Measurements from ENCODE around the gene MBD5. TPM values are rescaled to one million over a fixed set of nuclear protein-coding genes. Genes with fewer than 3 reads are reported as not detected.

Gene MBD5
- total RNA-seq, 1 experiment from 2014 or later: 12.6 TPM

DNA sequence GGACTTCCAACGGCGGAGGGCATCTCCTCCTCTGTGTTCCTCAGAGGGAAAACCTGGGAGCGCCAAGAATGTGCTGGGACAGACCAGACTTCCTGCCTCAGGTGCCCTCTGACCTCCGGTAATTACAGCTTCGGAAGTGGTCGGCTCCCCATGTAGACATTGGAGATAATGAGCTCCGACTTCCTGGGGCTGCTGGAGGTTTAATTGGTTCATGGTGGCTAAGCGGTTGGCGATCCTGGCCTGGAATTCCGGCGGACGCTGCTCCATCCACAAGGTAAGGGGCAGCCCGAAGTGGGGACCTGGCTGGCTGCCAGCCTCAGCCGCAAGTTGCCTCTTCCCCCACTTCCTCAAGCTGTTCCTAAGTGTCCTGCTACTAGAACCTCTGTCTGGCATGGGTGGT, 540.5 kb downstream of the MBD5 start:
- Histone ChIP-seq H3K4me3 (no peak overlapping the region), H3K27ac (no peak overlapping the region), H3K27me3 (replicated peaks) (peaks cover 9% of the 10 kb centered on the region; the same call in 1 of the 2 replicates), H3K9me3 (replicated peaks) (no peaks in the 10 kb centered on the region), H3K4me1 (replicated peaks) (no peaks in the 10 kb centered on the region), H3K36me3 (no peaks in the 10 kb centered on the region)
- DNase-seq (ENCODE audit: low read depth in 1 of 2, low spot score in 2 of 2): no peak

DNA sequence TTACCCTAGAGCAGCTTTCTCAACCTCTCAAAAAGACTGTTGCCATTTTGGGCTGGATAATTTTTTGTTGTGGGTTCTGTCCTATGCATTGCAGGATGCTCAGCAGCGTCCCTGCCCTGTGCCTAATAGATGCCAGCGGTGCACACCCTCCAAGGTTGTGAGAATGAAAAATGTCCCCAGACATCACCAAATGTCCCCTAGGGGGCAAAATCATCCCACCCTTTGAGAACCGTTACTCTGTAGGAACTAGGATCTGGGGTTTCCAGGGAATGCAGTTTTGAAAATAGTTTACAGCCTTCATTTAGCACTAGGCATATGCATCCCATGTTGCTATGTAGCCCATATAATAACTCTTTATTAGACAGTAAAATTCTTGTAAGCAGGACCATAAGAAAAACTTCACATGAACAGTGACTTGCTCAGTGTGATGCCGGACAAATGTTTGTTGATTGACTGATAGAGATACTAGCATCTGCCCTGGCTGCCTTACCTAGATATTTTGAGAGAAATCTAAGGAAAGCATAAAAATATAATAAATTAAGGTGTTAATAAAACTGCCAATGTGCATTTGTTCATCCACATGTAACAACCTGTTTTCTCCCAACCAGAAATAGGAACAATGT, 544.5 kb downstream of the MBD5 start:
- H3K27ac ChIP-seq: no peak overlapping the region
- no peaks in the 10 kb centered on the region for H3K9me3 ChIP-seq (replicated peaks)
- no peak for DNase-seq (ENCODE audit: low read depth in 1 of 2, low spot score in 2 of 2)
- peaks cover 9% of the 10 kb centered on the region; the same call in 1 of the 2 replicates for H3K27me3 ChIP-seq (replicated peaks)
- no peak overlapping the region for H3K4me3 ChIP-seq
- H3K36me3 ChIP-seq: no peaks in the 10 kb centered on the region
- H3K4me1 ChIP-seq (replicated peaks): no peaks in the 10 kb centered on the region

Other genes starting within 250 kb of the MBD5 start
- gene ACVR2A, start 176.1 kb upstream of the MBD5 start, total RNA-seq (2014; rRNA removed; shearing (Covaris generic)): 7.5 and 11.0 TPM in 2 replicates
- 49.5 and 68.0 TPM in 2 replicates for gene ORC4, start 354 bp upstream of the MBD5 start, total RNA-seq (2014; rRNA removed; shearing (Covaris generic))